ENCODE measurements around the gene PTGER2.

Gene PTGER2

GRCh38 chr14:52370406-52370935, 56.4 kb downstream of the PTGER2 start:
- DNase-seq (ENCODE audit: low read depth, low spot score), result no peak

- no peak for DNase-seq (ENCODE audit: low read depth, low spot score)
Measured at GRCh38 chr14:52377940-52378339, 63.8 kb downstream of the PTGER2 start.
